Right kidney (tissue), 1 donor: ENCODE measurements around the gene CDH13.
A peak's percentile ranks its signal among the peaks of the same experiment; 100 is the strongest.

Source experiments
- DNase-seq: peaks from one replicate; pipeline ENCODE4 v3.0.0-alpha.2; 2016

Gene CDH13

DNA sequence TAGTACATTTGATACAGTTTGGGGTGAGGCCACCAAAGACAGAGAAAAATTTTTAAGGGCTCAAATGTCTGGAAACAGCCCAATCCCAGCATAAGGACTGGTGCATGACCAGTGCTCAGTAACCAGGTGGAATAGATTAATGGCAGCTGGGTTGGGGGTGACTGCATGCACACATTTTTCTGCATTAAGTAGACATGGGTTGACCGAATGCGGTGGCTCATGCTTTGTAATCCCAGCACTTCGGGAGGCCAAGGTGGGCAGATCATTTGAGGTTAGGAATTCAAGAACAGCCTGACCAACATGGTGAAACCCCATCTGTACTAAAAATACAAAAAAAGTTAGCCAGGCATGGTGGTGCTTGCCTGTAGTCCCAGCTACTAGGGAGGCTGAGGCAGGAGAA lies 1060.0 kb downstream of the CDH13 start:
- no peak for DNase-seq

DNA sequence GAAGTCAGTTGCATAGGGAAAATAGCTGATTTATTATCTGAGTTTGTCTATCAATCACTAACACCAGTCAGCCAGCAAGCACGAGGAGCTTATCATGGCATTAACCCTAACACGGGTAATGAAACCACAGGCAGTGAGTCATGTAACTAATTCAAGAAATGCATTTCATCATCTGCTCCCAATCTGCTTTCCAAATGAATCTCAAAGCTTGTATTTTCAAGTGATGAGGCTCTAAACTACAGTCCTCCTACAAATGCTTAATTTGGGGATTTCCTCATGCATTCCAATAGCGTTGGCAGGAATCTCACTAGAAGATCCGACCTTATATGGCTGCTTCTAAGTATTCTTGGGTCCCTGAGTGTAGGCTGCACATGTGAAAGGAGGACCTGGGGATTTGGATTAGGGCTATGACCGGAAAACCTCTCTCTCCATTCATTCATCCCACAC lies 1062.6 kb downstream of the CDH13 start:
- DNase-seq, result no peak

DNA sequence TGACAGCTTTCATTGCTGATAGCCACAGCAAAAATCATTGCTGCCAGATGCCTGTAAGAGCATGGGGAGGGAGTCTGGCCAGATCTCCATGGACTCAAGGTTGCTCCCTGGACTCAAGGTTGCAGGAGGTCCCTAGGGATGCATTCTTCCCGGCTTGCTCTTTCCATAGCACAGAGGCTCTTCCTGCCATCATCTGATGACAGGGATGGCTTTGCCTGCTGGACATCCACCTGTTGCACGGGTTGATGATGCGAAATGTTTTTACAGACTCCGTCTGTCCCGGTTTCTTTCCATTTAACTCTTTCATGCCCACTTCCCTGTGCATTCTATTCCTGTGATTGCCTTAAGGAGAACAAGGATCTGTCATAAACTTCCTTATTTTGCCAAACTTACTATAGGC lies 1065.5 kb downstream of the CDH13 start:
- no peak for DNase-seq

DNA sequence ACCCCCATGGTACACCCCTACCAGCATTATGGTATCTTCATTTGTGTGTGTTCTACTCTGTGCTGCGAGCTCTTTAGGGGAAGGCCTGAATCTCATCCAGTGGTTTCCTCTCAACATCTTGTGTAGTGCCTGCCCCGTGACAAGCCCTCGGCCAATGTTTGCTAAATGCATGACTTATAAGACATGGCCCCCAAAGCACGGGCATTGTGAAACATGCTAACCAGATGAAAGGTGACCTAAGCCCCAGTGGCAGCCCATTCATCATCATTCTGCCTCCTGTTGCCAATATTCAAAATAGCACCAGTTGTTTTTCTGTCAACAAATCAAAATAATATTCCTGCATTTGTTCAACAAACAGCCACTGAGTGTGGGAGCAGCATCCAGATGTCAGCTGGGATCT lies 1072.2 kb downstream of the CDH13 start:
- DNase-seq, result no peak

DNA sequence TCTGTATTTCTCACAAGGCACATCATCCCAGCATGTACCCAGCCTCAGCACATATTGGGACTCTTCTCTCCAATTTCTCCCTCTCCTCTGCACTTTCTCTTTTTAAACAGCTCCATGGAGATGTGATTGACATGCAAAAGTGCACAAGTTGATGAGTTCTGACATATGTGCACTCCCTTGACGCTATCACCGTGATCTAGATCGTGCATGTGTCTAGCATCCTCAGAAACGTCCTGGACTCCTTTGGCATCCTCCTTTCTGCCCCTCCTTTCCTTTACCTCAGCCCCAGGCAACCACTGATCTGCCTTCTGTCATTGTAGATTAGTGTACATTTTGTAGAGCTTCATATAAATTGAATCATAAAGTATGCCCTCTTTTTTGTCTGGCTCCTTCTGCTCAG lies 1073.0 kb downstream of the CDH13 start:
- no peak for DNase-seq

DNA sequence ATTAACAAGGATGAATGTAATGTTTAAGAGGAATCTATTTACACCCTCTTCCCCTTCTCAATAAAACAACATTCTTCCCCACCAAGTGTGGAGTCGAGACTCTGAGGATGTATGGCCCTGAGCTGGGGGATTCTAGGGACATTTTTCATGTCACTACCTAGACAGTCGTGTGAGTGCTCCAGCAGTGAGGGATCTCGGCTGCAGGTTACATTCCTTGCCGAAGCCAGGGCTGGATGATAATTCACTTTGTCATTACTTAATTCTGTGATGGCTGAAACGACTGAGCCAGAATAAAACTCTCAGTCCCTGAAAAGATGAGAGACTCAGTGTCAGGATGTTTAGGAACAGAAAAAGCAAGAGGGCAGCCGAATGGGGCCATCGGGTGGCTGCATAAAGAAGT lies 1074.1 kb downstream of the CDH13 start:
- DNase-seq, result no peak

DNA sequence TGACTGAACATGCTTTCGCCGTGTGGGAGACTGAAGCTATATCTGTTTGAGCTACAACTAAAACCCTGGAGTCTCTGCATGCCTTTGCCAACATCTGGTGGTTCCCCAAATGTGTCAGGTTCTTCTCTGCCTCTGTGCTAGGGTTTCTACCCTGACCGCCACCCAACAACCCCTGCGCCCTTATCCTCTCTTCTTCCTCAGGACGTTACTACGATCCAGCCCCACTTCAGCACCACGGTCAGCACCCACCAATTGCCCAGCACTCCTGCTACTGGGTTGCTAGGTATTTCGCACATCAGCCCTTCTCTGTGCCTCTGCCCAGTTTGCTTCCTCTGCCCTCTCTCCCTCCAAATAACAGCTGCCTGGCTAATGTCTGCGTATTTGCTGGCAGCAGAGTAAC lies 1074.7 kb downstream of the CDH13 start:
- peak; percentile 38 for DNase-seq

DNA sequence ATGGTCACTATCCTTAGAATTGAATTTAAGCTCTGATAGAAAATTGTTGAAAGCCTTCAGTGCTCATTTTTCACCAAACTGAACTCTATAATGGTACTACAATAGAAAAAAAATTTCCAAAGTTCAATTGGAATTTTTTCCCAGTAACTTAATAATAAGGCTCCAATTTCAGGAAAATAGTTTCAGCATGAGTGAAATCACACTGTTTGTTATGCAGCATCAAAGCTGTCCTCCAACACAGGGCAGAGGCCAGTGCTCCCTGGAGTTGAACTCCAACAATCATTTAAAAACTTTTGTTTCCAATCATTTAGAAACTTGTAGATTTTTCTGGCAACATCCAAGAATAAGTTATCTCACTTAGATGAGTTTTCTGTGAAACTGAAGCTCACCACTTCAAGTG lies 1077.9 kb downstream of the CDH13 start:
- DNase-seq, result no peak

DNA sequence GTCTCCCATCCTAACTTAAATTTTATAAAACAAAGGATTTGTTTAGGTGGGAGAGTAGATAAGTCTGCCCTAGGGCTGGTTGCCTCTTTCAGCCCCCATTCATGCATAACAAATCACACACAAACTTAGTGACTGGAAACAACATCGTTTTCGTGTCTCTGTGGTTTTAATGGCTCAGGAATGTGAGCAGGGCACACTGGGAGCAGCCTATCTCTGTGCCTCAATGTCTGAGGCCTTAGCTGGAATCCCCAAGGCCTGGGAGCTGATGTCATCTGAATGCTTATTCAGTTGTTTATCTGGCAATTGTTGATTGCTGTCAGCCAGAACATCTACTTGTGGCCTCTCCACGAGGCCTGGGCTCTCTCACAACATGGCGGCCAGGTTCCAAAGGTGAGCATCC lies 1079.1 kb downstream of the CDH13 start:
- DNase-seq, result no peak

DNA sequence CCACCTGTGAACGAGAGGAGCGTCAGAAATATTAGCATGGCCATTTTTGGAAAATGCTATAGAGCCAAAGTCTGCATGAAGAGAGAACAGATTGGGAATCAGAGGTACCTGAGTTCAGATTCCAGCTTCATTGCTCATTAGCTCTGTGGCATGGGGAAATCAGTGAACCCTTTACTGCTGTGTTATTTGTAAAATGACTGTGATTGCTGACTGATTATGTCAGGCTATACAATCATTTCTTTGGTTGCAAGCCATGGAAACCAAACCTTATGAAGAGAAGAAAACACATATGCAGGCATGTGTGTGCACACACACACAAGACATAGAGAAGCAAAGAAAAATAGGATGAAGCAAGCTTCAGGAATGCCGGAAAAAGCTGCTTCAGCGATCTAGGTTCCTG lies 1079.6 kb downstream of the CDH13 start:
- no peak for DNase-seq

DNA sequence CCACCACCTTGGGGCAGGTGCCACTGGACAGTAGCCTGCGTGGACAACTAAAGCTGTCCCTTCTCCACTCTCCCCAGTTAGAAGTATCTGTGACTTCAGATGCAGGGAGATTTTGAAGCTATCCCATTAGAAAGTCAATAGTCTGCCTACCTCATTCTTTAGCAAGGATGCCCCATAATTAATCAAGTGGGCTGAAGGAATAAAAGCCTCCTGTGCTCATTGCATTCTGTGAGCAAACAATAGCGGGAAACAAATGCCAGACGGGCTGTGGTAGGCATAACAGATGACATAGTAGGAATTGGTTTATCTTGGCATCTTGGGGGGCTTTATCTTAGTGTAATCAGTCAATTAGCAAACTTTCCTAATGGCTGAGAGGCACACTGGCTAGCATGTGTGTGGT lies 1084.3 kb downstream of the CDH13 start:
- DNase-seq, result no peak

DNA sequence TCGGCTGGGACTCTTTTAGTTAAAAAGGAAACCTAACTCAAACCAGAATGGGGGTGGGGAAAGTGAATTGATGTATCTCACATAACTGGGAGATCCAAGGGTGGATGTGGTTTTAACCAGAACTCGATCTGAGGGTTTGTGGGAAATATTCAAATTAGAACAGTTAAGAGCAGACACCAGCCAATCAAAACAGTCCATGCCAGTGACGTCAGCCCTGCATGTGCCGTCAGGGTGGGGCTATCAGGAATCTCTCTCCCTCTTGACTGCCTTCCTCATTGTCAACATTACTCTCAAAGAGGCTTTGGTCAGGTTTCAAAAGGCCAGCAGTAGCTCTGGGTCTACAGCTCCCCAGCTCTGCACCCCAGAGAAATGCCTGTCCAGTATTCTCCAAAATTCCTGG lies 1086.8 kb downstream of the CDH13 start:
- no peak for DNase-seq

DNA sequence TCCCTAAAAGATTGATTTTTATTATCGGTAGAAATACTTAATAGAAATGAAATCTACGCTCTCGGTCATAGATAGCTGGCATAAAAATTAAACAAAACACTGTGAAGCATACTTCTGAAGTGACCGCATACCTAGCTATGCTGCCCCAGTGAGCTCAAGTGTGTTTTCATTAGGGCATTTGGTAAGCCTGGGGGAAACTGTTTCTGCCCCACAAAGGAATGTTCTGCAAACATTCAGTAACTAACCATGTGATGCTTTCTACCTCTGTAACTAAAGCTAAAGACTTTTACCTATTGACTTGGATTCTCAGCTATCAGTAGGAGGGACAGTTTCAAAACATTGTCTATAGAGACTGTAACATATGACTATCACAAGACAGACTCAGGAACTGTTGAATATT lies 1087.5 kb downstream of the CDH13 start:
- DNase-seq, result no peak

DNA sequence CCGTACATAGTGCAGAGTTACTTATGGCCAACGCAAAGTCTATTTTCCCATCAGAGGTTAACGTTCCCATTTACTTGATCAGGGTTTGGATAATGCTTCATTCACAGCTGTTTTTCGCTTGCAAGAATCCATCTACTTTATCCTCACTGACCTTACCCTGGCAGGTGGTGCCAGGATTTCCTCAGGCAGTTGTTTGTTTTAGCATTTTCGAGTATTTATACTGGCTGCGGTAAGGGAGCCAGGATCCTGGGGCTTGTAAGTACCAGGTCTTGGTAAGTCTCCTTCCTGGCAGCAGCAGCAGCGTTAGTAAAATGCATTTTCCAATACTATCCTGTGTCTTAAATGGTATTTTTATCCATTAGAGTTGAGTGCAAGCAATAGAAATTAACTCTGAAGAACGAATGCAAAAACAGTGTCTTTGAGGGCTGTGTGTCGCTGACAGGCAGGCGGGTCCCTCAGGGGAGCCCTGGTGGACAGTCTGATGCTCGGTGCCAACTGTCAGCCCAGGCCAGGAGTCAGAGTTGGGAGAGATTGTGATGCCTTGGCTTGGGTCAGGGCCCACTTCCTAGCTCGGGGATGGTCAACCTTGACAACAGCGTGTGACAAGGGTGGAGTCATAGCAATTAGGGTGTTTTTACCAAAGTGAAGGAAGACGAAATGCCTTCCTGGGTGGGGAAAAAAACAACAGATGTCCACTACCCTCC lies 1088.6 kb downstream of the CDH13 start:
- DNase-seq, result no peak

DNA sequence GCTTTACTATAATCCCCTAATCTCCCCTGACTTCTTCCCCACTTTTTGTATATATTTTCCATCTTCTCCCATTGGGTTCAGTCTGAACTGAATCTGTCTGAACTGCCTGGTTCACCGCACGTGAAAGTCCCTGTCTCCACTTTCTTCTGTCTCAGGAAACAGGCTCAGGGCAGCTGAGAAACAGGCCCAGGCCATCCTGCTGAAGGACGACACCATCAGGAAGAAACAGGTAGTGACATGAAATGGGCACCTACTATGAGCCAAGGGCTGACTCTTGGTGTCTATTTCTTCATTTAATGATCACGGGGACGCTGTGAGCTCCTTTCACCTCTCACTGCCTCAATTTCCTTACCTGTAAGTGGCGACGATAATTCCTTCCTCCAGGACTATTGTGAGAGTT lies 1090.5 kb downstream of the CDH13 start:
- DNase-seq, result no peak

DNA sequence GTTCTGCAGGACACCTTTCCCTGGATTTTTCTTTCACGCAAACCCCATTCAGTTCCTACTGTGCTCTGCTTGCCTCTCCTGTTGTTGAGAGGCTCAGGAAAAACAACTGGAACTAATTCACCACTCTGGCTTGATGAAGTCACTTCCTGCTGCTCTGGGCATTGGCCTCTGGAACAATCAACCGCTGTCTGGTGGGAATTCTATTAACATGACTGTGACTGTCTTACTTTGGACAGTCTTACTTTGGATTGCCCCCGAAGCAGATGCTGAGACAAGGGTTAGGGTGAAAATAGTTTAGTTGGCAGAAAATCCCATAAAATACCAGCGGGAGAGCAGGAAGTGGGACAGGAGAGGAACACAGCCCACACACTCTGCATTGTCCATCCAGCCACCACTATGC lies 1091.0 kb downstream of the CDH13 start:
- DNase-seq, result no peak

DNA sequence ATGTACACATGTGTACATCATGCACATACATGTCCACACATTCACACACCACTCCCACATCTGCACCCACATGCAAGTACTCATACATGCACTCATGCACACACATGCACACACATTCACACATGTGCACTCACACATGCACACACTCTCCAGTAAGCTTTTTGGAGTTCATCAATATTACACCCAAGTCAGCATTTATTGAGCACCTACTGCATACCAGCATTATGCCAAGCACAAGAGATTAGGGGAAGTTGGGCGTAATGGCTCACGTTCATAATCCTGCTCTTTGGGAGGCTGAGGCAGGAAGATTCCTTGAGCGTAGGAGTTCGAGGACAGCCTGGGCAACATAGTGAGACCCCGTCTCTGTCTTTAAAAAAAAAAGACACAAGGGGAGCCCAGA lies 1093.4 kb downstream of the CDH13 start:
- no peak for DNase-seq

DNA sequence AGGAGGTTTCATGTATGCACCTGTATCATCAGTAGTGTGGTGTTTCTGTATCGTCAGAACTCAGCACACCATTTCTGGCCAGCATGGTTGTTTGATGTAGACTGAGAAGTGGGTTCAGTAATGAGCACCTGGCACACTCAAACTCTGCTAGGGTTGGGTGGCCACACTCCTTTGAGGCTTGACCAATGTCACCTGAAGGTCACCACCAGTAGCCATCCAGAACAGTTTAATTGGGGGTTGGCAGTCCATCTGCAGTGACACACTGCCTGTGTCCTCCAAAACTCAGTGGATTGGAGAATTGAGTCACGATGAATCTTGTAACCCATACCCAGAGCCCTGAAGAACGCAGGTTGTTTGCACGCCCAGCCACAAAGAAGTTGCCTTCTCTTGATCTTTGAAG lies 1094.2 kb downstream of the CDH13 start:
- DNase-seq, result no peak

DNA sequence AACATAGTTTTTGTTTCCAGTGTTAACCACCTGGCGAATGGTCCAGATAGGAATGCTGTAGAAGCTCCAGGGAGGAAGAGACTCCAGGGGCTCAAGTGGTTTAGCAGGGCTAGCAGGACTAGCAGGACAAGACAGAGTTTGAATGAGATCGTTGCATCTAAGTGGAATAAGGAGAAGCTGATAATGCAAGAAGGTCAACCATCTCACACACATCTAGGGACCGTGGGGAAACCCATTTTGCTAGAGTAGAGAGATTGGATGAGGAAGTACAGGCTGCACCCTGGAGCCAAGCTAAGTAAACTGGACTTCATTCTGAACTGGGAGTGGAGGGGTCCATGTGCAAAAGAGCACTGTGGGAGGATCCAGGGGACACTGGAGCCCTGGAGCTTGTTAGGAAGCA lies 1094.9 kb downstream of the CDH13 start:
- DNase-seq, result no peak

DNA sequence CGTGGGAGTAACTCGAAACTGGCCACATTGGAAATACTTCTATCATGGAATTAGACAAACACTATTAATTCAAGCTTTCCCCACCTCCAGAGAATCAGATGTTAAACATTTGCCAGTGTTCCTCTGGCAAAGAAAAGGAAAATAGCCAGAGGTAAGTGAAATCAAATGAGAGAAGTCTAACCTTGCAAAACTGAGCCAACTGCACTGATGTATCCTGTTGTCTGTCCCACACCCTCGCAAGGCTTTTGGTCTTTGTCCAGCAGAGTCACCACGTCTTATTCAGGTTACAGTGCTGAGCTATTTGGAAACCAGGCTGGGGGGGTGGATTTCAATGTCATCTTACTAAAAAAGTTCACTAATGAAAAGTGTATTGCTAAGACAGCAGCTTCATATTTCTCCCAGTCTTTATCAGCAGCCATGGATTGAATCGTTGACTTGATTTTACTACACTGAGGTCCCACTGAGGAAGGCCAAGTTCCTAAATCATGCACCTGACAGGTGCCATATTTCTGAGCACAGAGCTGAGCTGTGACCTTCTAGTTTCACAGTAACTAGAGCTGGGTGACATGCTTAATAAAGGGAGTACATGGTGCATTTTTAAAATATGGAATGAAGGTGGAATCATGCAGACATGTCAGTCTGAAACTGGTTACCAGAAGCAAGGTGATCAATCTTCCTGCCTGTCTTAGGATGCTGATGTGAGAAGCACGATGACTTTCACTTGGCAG lies 1095.9 kb downstream of the CDH13 start:
- no peak for DNase-seq

DNA sequence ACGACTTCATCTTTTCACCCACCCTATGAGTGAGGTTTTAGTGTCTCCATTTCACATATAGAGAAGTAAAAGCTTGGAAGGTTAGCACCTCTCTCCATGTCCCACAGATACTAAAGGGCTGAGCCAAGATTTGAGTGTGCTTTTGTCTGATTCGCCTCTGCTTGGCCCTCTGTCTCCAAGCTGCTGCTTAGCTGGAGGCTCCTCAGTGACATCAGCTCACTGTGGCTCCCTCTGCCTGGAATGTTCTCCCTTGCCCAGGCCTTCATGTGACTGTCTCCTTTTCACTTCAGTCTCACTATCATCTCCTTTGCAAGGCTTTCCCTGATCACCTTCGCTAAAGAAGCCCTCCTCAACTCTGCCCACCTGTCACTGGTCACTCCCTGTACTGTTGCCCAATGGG lies 1096.5 kb downstream of the CDH13 start:
- no peak for DNase-seq

DNA sequence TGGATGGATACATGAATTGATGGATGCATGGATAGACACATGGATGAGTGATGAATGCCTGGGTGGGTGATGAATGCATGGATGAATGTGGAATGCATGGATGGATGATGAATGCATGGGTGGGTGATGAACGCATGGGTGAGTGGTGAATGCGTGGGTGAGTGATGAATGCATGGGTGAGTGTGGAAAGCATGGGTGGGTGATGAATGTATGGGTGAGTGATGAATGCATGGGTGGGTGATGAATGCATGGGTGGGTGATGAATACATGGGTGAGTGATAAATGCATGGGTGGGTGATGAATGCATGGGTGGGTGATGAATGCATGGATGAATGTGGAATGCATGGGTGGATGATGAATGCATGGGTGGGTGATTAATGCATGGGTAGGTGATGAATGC lies 1097.1 kb downstream of the CDH13 start:
- no peak for DNase-seq

DNA sequence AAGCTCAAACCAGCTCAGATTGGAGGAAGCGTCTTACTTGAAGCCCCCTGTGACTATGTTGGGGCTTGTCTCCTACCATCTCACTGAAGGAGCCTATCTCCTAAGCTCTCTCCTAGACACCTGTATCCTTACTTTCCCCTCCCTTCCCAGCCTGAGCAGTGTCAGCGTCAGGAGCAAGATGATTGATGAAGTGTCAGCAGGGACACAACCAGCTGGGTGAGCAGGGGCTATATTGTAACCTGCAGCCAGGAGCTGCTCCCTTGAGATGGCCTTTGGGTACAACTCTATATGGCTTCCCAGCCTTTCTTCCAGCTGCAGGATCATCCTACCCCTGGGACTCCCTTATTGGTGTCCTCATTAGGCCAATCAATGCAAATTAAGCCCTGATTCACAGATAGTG lies 1097.8 kb downstream of the CDH13 start:
- no peak for DNase-seq

DNA sequence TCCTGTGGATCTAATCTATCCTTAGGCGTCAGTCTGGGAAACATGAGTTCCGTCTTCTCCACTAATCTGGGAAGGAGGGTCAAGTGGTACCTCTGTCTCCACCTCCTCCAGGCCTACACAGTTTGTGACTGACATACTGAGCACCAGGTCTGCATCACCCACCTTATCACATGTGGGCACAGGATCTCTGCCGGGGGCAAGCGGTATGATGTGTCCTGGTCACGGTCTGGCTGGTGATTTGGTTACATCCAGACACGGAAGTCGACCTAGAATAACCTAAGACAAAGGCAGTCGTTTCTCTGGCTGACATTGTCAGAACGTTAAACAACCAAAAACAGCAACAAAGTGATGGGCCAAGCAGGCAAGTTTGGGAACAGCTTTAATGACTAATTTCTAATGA lies 1098.5 kb downstream of the CDH13 start:
- no peak for DNase-seq
